D721Med (cell line): ENCODE results near the gene NADK.

ENCODE experiments used
- DNase-seq: peaks from one replicate; pipeline ENCODE4 v3.0.0; 2011; ENCODE audit warnings: low spot score; ENCODE audit not compliant: insufficient read length
- FAIRE-seq: peaks from 2 replicates; lab custom pipeline; 2011; peaks lifted over from hg19 to GRCh38; lab: Jason Lieb, UNC
- CTCF ChIP-seq: IDR thresholded peaks from 2 replicates; pipeline ENCODE4 v1.5.1; 2012; ENCODE audit warnings: mild to moderate bottlenecking, control low read depth; ENCODE audit not compliant: insufficient read depth; ENCODE audit errors: missing control alignments

Gene NADK

GRCh38 chr1:1786836-1787605 is 8.8 kb upstream of the NADK start:
- TF ChIP-seq CTCF = no peak
- FAIRE-seq = no peak
- no peak for DNase-seq

- FAIRE-seq (no peak), DNase-seq (no peak)
- TF ChIP-seq CTCF = no peak
Observed at GRCh38 chr1:1785666-1786065, 7.4 kb upstream of the NADK start.

GRCh38 chr1:1784933-1785332 is 6.7 kb upstream of the NADK start:
- DNase-seq (no peak), FAIRE-seq (no peak)
- no peak for TF ChIP-seq CTCF

GRCh38 chr1:1783320-1783719 is 5.0 kb upstream of the NADK start:
- no peak for TF ChIP-seq CTCF
- FAIRE-seq = no peak

GRCh38 chr1:1782399-1783221 is 4.3 kb upstream of the NADK start:
- FAIRE-seq (no peak), DNase-seq (no peak)
- TF ChIP-seq CTCF = no peak

More at GRCh38 chr1:1783320-1783719, 5.0 kb upstream of the NADK start:
- DNase-seq = no peak

GRCh38 chr1:1781526-1781903 is 3.2 kb upstream of the NADK start:
- DNase-seq (no peak), FAIRE-seq (no peak)
- TF ChIP-seq CTCF = no peak
